Thoracic aorta (tissue), 2 donors: Measurements from ENCODE around the gene CSN2. TPM values are rescaled to one million over a fixed set of nuclear protein-coding genes. Genes with fewer than 3 reads are reported as not detected.

Source experiments
- ATAC-seq: fragments of 150-250 bp; one replicate; pipeline ENCODE4 v1.8.0; 2017; ENCODE audit warnings: low read depth; ENCODE audit not compliant: insufficient number of reproducible peaks, low FRiP score
- DNase-seq: peaks from one replicate; pipeline ENCODE4 v3.0.0-alpha.2; 2020; ENCODE audit warnings: low spot score
- H3K27ac ChIP-seq, 2 donors: fragments of 200-600 bp; sonication (generic); 1 replicate in 1 of 2; 2 replicates in 1 of 2; pipeline ENCODE4 v1.5.1; 2016; ENCODE audit warnings: mild to moderate bottlenecking in 2 of 2, moderate library complexity in 2 of 2
- H3K27me3 ChIP-seq: fragments of 200-600 bp; sonication (generic); replicated peaks from 2 replicates; pipeline ENCODE4 v1.6.0; 2016; ENCODE audit warnings: mild to moderate bottlenecking; ENCODE audit not compliant: insufficient read depth
- H3K36me3 ChIP-seq: fragments of 200-600 bp; sonication (generic); one replicate; pipeline ENCODE4 v1.5.1; 2016
- H3K4me1 ChIP-seq, 2 donors: fragments of 200-600 bp; sonication (generic); 1 replicate in 1 of 2; 2 replicates in 1 of 2; pipeline versions ENCODE4 v1.5.1 to v1.6.0; 2016; ENCODE audit warnings: low read depth in 2 of 2, mild to moderate bottlenecking in 1 of 2; ENCODE audit not compliant: control insufficient read depth in 1 of 2
- H3K4me3 ChIP-seq: fragments of 200-600 bp; sonication (generic); 2 replicates; pipeline ENCODE4 v1.5.1; 2016; ENCODE audit warnings: mild to moderate bottlenecking
- H3K9me3 ChIP-seq: fragments of 200-600 bp; sonication (generic); 2 replicates; pipeline ENCODE4 v1.5.1; 2016
- total RNA-seq, 2 donors: library from RNA; depleted of rRNA; stranded (reverse); fragments of >200 nt; gene quantifications; one replicate each; pipeline versions ENCODE4 v1.1.0 to v1.2.3, GENCODE V29; 2016
- TF ChIP-seq, protein P1 (sequence below): fragments of 200-600 bp; sonication (generic); IDR thresholded peaks from one replicate; pipeline ENCODE4 v1.5.1; 2019; ENCODE audit warnings: antibody characterized with exemption

CSN2 gene
- total RNA-seq, 2 donors from 2014 or later = not detected

DNA sequence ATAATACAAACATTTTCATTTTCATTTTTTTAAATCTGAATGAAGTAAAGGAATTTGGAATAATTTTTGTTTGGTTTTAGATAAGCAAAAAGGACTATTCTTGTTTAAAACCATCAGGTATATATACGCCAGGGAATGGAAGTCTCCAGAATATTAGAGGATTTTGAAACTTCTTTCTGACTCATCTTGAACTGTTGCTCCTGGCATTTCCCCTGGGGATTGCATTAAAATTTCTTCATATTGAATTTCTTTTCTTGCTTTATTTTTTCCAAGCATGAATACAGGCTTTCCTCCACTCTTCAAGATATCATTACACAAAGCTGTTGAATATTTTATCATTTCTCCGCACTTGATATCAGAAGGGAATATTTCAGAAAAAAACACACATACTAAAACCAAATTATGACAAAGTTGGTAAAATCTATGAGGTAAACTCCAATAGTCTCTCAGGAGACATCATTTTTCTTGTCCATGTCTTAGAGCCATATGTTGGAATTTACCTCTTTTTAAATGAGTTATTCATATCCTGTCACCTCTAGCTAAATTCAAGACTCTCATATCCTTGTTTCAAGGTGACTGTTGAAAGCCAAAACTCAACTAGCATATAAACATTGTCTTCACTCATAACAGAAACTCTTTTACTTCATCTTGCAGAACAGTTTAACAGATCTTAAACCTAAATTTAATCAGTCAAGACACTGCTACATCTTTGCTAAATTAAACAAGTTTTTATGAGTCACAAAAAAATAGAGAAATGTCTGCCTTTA, 55.3 kb downstream of the CSN2 start:
- ATAC-seq (no peak), DNase-seq (no peak)
- H3K27me3 ChIP-seq = no peaks in the 10 kb centered on the region
- H3K4me1 ChIP-seq = no peaks in the 10 kb centered on the region
- TF ChIP-seq, protein P1, sequence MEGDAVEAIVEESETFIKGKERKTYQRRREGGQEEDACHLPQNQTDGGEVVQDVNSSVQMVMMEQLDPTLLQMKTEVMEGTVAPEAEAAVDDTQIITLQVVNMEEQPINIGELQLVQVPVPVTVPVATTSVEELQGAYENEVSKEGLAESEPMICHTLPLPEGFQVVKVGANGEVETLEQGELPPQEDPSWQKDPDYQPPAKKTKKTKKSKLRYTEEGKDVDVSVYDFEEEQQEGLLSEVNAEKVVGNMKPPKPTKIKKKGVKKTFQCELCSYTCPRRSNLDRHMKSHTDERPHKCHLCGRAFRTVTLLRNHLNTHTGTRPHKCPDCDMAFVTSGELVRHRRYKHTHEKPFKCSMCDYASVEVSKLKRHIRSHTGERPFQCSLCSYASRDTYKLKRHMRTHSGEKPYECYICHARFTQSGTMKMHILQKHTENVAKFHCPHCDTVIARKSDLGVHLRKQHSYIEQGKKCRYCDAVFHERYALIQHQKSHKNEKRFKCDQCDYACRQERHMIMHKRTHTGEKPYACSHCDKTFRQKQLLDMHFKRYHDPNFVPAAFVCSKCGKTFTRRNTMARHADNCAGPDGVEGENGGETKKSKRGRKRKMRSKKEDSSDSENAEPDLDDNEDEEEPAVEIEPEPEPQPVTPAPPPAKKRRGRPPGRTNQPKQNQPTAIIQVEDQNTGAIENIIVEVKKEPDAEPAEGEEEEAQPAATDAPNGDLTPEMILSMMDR = no peak
- no peak overlapping the region for H3K4me3 ChIP-seq
- H3K9me3 ChIP-seq = no peaks in the 10 kb centered on the region
- no peaks in the 10 kb centered on the region for H3K36me3 ChIP-seq
- no peak overlapping the region for H3K27ac ChIP-seq

DNA sequence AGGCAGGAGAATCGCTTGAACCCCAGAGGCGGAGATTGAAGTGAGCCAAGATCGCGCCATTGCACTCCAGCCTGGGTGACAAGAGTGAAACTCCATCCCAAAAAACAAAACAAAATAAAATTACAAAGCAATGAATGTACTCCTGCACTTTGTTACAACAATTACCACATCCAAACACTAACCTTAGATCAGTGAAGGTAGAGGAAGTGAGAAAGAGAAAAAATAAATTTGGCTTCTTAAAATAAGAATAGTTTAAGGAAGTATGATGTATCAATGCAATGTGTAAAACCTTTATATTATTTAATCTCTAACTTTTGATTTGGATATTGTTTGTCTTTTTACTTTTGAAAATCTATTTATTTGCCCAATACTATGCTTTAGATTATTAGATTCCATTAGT, 56.3 kb downstream of the CSN2 start:
- ATAC-seq (no peak), DNase-seq (no peak)
- no peak overlapping the region for H3K4me3 ChIP-seq
- no peak overlapping the region for H3K27ac ChIP-seq
- H3K9me3 ChIP-seq = no peaks in the 10 kb centered on the region
- no peaks in the 10 kb centered on the region for H3K36me3 ChIP-seq
- TF ChIP-seq, protein P1 = no peak
- H3K4me1 ChIP-seq = no peaks in the 10 kb centered on the region
- no peaks in the 10 kb centered on the region for H3K27me3 ChIP-seq

DNA sequence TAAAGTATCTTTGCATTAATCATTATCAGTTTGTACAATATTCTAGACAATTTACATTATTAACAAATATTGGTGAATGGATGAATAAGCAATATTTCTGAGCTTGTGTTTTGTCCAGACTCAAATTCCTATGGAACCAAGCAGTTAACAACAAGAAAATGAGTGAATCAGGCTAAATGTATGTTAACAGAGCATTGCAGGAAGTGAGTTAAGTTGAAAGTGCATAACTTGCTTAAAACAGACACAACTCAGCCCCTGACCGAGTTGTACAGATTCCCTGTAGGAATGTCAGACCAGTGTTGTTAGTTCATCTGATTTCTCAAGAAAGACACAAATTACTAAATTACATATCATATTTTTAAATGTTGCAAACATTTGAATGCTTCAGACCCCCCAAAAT, 58.4 kb downstream of the CSN2 start:
- ATAC-seq = no peak

More for the DNA sequence above, 58.4 kb downstream of the CSN2 start:
- TF ChIP-seq, protein P1 = no peak
- Histone ChIP-seq H3K27me3 (no peaks in the 10 kb centered on the region), H3K4me3 (no peak overlapping the region), H3K27ac (no peak overlapping the region), H3K4me1 (no peaks in the 10 kb centered on the region), H3K9me3 (no peaks in the 10 kb centered on the region), H3K36me3 (no peaks in the 10 kb centered on the region)
- DNase-seq = no peak

Other genes with a start within 250 kb of the CSN2 start
- 1 to 10 TPM in 1 of 2 donors, under 1 TPM in 1; 0.41 to 2.9 TPM for gene SULT1B1, start 205.1 kb downstream of the CSN2 start, total RNA-seq
- under 1 TPM in 1 of 2 donors, not detected in 1; 0.54 TPM for gene SULT1E1, start 105.6 kb downstream of the CSN2 start, total RNA-seq
- not detected for gene CSN1S1, start 34.7 kb downstream of the CSN2 start, total RNA-seq
- not detected for gene STATH, start 30.2 kb upstream of the CSN2 start, total RNA-seq
- not detected for gene HTN3, start 62.7 kb upstream of the CSN2 start, total RNA-seq
- not detected for gene HTN1, start 84.7 kb upstream of the CSN2 start, total RNA-seq
- gene PRR27, start 188.5 kb upstream of the CSN2 start, total RNA-seq = not detected
- gene ODAM, start 230.0 kb upstream of the CSN2 start, total RNA-seq = not detected